WERI-Rb-1 (cell line): ENCODE measurements around the gene GANAB.
A peak's percentile ranks its signal among the peaks of the same experiment; 100 is the strongest.

Experiments
- DNase-seq: peaks from one replicate; pipeline ENCODE4 v3.0.0-alpha.2; 2020
- H3K27ac ChIP-seq: fragments of 250-450 bp; sonication (Bioruptor Pico); 2 replicates; pipeline ENCODE4 v1.5.1; 2020; ENCODE audit warnings: mild to moderate bottlenecking, moderate library complexity
- H3K27me3 ChIP-seq: fragments of 250-450 bp; sonication (Bioruptor Pico); 2 replicates; pipeline ENCODE4 v1.5.1; 2021; ENCODE audit warnings: mild to moderate bottlenecking, low read depth, moderate library complexity; ENCODE audit not compliant: insufficient read depth, severe bottlenecking
- H3K36me3 ChIP-seq: fragments of 250-450 bp; sonication (Bioruptor Pico); 2 replicates; pipeline ENCODE4 v1.5.1; 2020; ENCODE audit warnings: mild to moderate bottlenecking, moderate library complexity
- H3K4me3 ChIP-seq: 2 replicates; pipeline ENCODE4 v1.5.1; 2011; ENCODE audit warnings: low read depth, mild to moderate bottlenecking, control low read depth, low read length
- H3K9me3 ChIP-seq: fragments of 250-450 bp; sonication (Bioruptor Pico); 2 replicates; pipeline ENCODE4 v1.5.1; 2021; ENCODE audit warnings: mild to moderate bottlenecking, moderate library complexity; ENCODE audit not compliant: severe bottlenecking
- TF ChIP-seq, protein P1 (sequence below): IDR thresholded peaks from 2 replicates; pipeline ENCODE4 v1.5.1; 2011; ENCODE audit warnings: low read depth, mild to moderate bottlenecking, control low read depth, inconsistent platforms, low read length

Gene GANAB

DNA sequence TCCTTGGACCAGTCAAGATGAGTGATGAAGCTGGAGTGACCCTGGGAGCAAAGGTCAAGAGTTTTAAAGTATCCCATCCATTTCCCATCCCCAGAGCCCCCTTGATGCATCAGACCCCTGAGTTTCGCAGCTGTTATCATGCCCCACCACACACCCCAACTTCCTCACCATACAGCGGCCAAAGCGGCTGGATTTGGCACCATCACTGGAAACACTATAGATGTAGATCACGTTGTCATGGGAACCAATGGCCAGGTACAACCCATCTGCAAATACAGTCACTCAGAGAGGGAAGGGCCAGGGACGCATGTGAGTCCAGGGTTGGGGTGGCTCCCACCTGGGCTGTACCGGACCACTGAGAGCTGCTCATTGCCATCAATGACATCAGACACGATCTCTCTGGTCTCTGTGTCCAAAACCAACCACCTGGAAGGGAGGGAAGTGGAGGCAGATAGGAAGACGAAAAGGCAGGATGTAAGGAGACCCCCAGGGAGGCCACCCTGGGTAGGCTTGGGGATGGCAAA lies 42.6 kb downstream of the GANAB start:
- no peak for DNase-seq
- TF ChIP-seq, protein P1, sequence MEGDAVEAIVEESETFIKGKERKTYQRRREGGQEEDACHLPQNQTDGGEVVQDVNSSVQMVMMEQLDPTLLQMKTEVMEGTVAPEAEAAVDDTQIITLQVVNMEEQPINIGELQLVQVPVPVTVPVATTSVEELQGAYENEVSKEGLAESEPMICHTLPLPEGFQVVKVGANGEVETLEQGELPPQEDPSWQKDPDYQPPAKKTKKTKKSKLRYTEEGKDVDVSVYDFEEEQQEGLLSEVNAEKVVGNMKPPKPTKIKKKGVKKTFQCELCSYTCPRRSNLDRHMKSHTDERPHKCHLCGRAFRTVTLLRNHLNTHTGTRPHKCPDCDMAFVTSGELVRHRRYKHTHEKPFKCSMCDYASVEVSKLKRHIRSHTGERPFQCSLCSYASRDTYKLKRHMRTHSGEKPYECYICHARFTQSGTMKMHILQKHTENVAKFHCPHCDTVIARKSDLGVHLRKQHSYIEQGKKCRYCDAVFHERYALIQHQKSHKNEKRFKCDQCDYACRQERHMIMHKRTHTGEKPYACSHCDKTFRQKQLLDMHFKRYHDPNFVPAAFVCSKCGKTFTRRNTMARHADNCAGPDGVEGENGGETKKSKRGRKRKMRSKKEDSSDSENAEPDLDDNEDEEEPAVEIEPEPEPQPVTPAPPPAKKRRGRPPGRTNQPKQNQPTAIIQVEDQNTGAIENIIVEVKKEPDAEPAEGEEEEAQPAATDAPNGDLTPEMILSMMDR = no peak
- H3K9me3 ChIP-seq = no peaks in the 10 kb centered on the region
- H3K27ac ChIP-seq = no peak overlapping the region
- peaks cover 29% of the 10 kb centered on the region for H3K36me3 ChIP-seq
- H3K4me3 ChIP-seq = no peak overlapping the region
- no peaks in the 10 kb centered on the region for H3K27me3 ChIP-seq

DNA sequence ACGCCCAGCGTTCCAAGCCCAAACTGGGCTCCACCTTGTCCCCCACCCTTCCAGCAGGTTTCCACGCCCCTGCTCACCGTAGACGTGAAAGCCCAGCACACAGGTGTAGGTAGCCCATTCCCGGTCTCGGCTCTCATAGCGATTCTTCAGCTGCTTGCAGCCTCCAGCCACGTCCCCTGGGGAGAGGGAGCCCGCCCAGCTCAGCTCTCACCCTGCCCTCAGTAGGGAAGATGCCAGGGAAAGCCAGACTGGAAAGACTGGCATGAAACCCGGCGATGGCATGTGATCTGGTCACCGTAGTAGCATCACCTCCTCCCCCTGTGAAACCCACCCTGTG lies 43.4 kb downstream of the GANAB start:
- H3K27me3 ChIP-seq = no peaks in the 10 kb centered on the region
- peaks cover 37% of the 10 kb centered on the region for H3K36me3 ChIP-seq
- H3K9me3 ChIP-seq = no peaks in the 10 kb centered on the region
- no peak overlapping the region for H3K27ac ChIP-seq
- H3K4me3 ChIP-seq = no peak overlapping the region
- TF ChIP-seq, protein P1 = no peak
- no peak for DNase-seq

DNA sequence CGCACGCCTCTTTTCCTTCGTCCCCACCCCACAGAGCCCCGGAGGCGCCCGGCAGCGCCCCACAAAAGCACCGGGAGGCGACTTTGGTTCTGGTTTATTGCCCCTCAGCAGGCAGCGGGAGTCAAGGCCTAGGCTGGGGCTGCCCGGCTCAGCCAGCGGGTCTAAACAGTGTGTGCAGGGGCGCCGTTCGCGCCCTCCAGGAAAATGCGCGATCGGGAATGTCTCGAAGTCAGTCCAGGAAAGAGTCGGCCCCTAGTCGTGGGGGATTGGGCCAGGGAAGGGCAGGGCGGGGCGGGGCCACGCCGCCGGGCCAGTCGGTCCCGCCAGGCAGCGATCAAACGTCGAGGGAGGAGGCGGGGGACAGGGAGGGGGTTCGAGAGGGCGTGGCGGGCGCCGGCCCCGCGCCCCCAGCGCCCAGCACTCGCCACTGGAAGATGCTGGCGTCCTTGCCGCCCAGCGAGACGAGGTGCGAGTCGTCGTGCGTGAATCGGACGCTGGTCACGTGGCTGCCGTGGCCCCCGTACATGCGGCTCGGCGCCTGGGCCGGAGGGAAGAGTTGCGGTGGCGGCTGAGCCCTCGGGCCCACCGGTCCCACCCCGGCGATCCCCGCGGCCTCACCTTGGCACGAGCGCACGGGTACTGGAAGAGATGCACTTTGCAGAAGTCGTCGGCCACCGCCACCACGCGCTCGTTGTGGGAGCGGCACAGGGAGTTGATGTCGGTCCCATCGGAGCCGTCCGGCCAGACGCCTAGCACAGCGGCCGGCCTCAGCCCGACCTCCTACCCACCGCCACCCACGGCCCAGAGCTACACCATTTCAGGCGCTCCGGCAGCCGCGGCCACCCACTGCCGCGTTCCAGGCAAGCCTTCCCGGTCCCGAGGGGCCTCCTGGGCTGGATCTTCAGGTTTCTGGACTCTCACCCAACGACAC lies 44.0 kb downstream of the GANAB start:
- Histone ChIP-seq H3K36me3 (peaks cover 43% of the 10 kb centered on the region), H3K27me3 (no peaks in the 10 kb centered on the region)
- peak; percentile 72 for DNase-seq

DNA sequence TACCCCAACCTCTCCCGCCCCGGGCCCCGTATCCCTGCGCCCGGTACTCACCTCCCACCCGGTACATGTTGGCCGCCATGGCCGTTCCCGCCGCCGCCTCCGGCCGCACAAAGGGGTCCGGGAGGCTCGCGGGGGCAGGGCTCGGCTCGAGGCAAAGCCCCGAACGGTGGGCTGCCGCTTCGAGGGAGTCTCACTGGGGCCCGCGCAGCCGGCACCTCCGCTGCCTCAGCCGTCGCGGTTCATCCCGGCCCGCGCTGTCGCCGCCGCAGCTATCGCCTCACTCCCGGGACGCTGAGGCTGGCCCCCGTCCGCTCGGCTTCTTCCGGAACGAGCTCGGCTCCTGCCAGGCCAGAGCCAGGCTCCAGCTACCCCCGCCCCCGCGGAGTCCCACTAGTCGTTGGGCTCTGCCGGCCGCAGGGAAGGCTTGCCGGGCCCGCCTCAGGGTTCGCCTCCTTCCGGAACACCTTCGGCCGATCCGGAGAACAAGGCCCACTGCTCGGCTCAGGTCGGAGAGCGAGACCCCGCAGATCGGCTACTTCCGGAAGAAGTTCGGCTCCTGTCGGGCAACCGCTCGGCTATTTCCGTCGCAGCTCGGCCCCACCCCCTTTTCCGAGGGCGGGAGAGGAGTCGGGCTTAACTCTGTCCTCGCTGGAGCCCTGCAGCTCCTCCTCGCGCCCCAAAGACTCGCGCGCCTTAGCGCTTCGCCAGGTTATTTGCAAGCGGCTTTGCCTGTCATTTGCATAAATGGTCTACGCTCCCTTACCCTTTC lies 44.9 kb downstream of the GANAB start, which contains the start of gene MTA2:
MTA2 (minus strand) TSS at position 494 of the 769 bp plus-strand sequence; CDS start at position 79, 415 bp downstream.
- H3K9me3 ChIP-seq = no peaks in the 10 kb centered on the region
- no peaks in the 10 kb centered on the region for H3K27me3 ChIP-seq
- H3K4me3 ChIP-seq = peak within 1 kb of the TSS; percentile 95
- TF ChIP-seq, protein P1 = no peak
- peaks cover 50% of the 10 kb centered on the region for H3K36me3 ChIP-seq
- H3K27ac ChIP-seq = peak within 1 kb of the TSS; percentile 97
- peak; percentile 98 for DNase-seq

More for the DNA sequence above, 44.0 kb downstream of the GANAB start:
- Histone ChIP-seq H3K9me3 (no peaks in the 10 kb centered on the region), H3K27ac (peak overlapping the region; percentile 97), H3K4me3 (peak overlapping the region; percentile 95)
- TF ChIP-seq, protein P1 = no peak

DNA sequence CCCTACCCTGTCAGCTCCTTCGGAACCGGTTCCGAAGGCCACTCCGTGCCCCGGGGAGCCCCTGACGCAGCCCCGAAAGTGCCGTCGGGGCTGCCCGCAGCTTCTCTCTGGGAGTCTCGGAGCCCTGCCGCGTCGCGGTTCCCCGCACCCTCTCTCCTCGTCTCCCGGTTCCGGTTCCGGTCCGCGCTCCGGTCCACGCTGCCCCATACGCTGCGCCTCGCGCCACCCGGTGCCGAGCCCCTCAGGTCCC lies 45.4 kb downstream of the GANAB start:
- TF ChIP-seq, protein P1 = no peak
- H3K27ac ChIP-seq = peak overlapping the region; percentile 97
- DNase-seq = no peak
- H3K27me3 ChIP-seq = no peaks in the 10 kb centered on the region
- H3K4me3 ChIP-seq = peak overlapping the region; percentile 95
- peaks cover 55% of the 10 kb centered on the region for H3K36me3 ChIP-seq
- no peaks in the 10 kb centered on the region for H3K9me3 ChIP-seq
